Endodermal cell (in vitro differentiated cells): ENCODE results near the gene OGDHL. TPM values are rescaled to one million over a fixed set of nuclear protein-coding genes. Genes with fewer than 3 reads are reported as not detected.

ENCODE experiments used
- DNase-seq: peaks from one replicate; pipeline ENCODE4 v3.0.0-alpha.2; 2017
- H3K27ac ChIP-seq: 2 replicates; pipeline ENCODE4 v1.5.1; 2013; ENCODE audit warnings: mild to moderate bottlenecking, low read depth, low read length, moderate library complexity
- H3K27me3 ChIP-seq: 2 replicates; pipeline ENCODE4 v1.6.1; 2013; ENCODE audit warnings: mild to moderate bottlenecking, low read length, moderate library complexity; ENCODE audit not compliant: insufficient read depth, control insufficient read depth, poor library complexity, severe bottlenecking
- H3K36me3 ChIP-seq: 2 replicates; pipeline ENCODE4 v1.7.0; 2013; ENCODE audit warnings: mild to moderate bottlenecking, low read length, moderate library complexity; ENCODE audit not compliant: control insufficient read depth, insufficient read depth
- H3K4me1 ChIP-seq: one replicate; pipeline ENCODE4 v1.7.0; 2013; ENCODE audit warnings: low read length; ENCODE audit not compliant: control insufficient read depth, insufficient read depth
- H3K4me3 ChIP-seq: 2 replicates; pipeline ENCODE4 v1.5.1; 2013; ENCODE audit warnings: mild to moderate bottlenecking, low read length, moderate library complexity
- H3K9ac ChIP-seq: 2 replicates; pipeline ENCODE4 v1.6.1; 2013; ENCODE audit warnings: mild to moderate bottlenecking, low read length, moderate library complexity; ENCODE audit not compliant: poor library complexity, severe bottlenecking; ENCODE audit errors: extremely low read depth
- H3K9me3 ChIP-seq: 2 replicates; pipeline ENCODE4 v1.6.1; 2013; ENCODE audit warnings: mild to moderate bottlenecking, low read length, moderate library complexity; ENCODE audit not compliant: control insufficient read depth
- H3K27ac Mint-ChIP-seq: 2 replicates; pipeline ENCODE4 v1.8.0; 2020; ENCODE audit warnings: mixed read lengths
- H3K27me3 Mint-ChIP-seq: 2 replicates; pipeline ENCODE4 v1.8.0; 2021; ENCODE audit warnings: mild to moderate bottlenecking, mixed read lengths; ENCODE audit not compliant: insufficient read depth
- H3K36me3 Mint-ChIP-seq: 2 replicates; pipeline ENCODE4 v1.8.0; 2020; ENCODE audit warnings: low read depth, mixed read lengths
- H3K4me1 Mint-ChIP-seq: 2 replicates; pipeline ENCODE4 v1.8.0; 2020; ENCODE audit warnings: mixed read lengths
- H3K4me3 Mint-ChIP-seq: 2 replicates; pipeline ENCODE4 v1.8.0; 2020; ENCODE audit warnings: mild to moderate bottlenecking, moderate library complexity, mixed read lengths
- H3K9me3 Mint-ChIP-seq: 2 replicates; pipeline ENCODE4 v1.8.0; 2020; ENCODE audit warnings: mild to moderate bottlenecking, mixed read lengths
- CTCF ChIP-seq: fragments of 200-600 bp; sonication (generic); conservative IDR thresholded peaks from 2 replicates; pipeline ENCODE4 v1.5.0; 2021; ENCODE audit warnings: antibody characterized with exemption, mild to moderate bottlenecking
- WGBS, 2 experiments: methylation state at CpG; one replicate each; pipeline versions ENCODE4 v1.1.5 to v1.1.7; 2013; ENCODE audit warnings: missing lambda C conversion rate in 2 of 2, mixed read lengths in 1 of 2; ENCODE audit not compliant: insufficient coverage in 1 of 2, insufficient read length in 1 of 2; 5-methylcytosine and 5-hydroxymethylcytosine counted together
- total RNA-seq, 2 donors: library from RNA; stranded (reverse); fragmentation: NEBNext Ultra II Directional in 1 of 2; extraction: Animal tissue kit (Norgen Biotek cat#: 25700) in 1 of 2; gene quantifications; 2 replicates in 1 of 2; 3 replicates in 1 of 2; pipeline ENCODE4 v1.2.1, GENCODE V29; 2021

OGDHL gene
- total RNA-seq, 2 donors from 2014 or later = 13.0 to 14.6 TPM

- Mint-ChIP-seq H3K36me3 (no peaks in the 10 kb centered on the region), H3K27me3 (peaks cover 23% of the 10 kb centered on the region), H3K4me1 (no peaks in the 10 kb centered on the region), H3K4me3 (no peak overlapping the region), H3K27ac (no peak overlapping the region), H3K9me3 (peaks cover 12% of the 10 kb centered on the region)
- no peak overlapping the region for H3K4me3 ChIP-seq
- H3K9me3 ChIP-seq = no peaks in the 10 kb centered on the region
- H3K9ac ChIP-seq = no peak overlapping the region
- 84 to 94% methylated on average over 6 of the region's 6 CpGs for WGBS, 2 experiments
- TF ChIP-seq CTCF = no peak
- H3K27me3 ChIP-seq = peaks cover 4% of the 10 kb centered on the region
- H3K4me1 ChIP-seq = no peaks in the 10 kb centered on the region
- H3K27ac ChIP-seq = no peak overlapping the region
- H3K36me3 ChIP-seq = no peaks in the 10 kb centered on the region
- no peak for DNase-seq
These were observed 51.2 kb downstream of the OGDHL start for GRCh38 chr10:49710966-49711365.

DNA sequence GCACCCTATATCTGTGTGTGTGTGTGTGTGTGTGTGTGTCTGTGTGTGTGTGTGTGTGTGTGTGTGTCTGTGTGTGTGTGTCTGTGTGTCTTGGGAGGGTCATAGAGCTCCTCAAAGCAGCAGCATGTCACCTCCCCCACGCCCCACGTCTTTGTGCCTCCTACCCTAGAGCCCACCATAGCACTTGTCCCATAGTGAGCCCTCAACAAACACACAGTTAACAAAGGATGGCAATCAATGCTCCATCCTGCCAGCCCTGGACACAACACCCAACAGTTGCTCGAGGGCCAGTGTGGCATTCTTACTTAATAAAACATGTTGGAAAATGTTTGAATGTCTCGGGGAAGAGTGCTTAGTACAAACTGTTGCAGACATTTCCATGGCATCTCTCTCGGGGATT, 52.2 kb downstream of the OGDHL start:
- H3K4me3 Mint-ChIP-seq = no peak overlapping the region

GRCh38 chr10:49707585-49707984, 54.5 kb downstream of the OGDHL start:
- Histone ChIP-seq H3K27ac (no peak overlapping the region), H3K36me3 (no peaks in the 10 kb centered on the region), H3K9ac (no peak overlapping the region), H3K4me1 (no peaks in the 10 kb centered on the region), H3K4me3 (no peak overlapping the region), H3K27me3 (peaks cover 4% of the 10 kb centered on the region), H3K9me3 (peaks cover 5% of the 10 kb centered on the region)
- no peaks in the 10 kb centered on the region for H3K4me1 Mint-ChIP-seq
- H3K4me3 Mint-ChIP-seq = no peak overlapping the region
- peaks cover 6% of the 10 kb centered on the region for H3K9me3 Mint-ChIP-seq
- H3K36me3 Mint-ChIP-seq = no peaks in the 10 kb centered on the region
- DNase-seq = no peak
- 89 to 95% methylated on average over 3 of the region's 3 CpGs for WGBS, 2 experiments
- H3K27me3 Mint-ChIP-seq = peaks cover 22% of the 10 kb centered on the region
- TF ChIP-seq CTCF = no peak
- H3K27ac Mint-ChIP-seq = no peak overlapping the region

More for the DNA sequence above, 52.2 kb downstream of the OGDHL start:
- H3K36me3 ChIP-seq = no peaks in the 10 kb centered on the region
- H3K9ac ChIP-seq = no peak overlapping the region
- H3K4me3 ChIP-seq = no peak overlapping the region
- H3K9me3 ChIP-seq = peaks cover 5% of the 10 kb centered on the region
- H3K36me3 Mint-ChIP-seq = no peaks in the 10 kb centered on the region
- TF ChIP-seq CTCF = no peak
- H3K27me3 Mint-ChIP-seq = peaks cover 25% of the 10 kb centered on the region
- 66 to 70% methylated on average over 3 to 5 of the region's 5 CpGs for WGBS, 2 experiments
- H3K27ac ChIP-seq = no peak overlapping the region
- DNase-seq = no peak
- H3K27ac Mint-ChIP-seq = no peak overlapping the region
- H3K4me1 ChIP-seq = no peaks in the 10 kb centered on the region
- peaks cover 4% of the 10 kb centered on the region for H3K27me3 ChIP-seq
- peaks cover 14% of the 10 kb centered on the region for H3K9me3 Mint-ChIP-seq
- no peaks in the 10 kb centered on the region for H3K4me1 Mint-ChIP-seq
